ENCODE results near the gene TCF4. TPM values are rescaled to one million over a fixed set of nuclear protein-coding genes. Genes with fewer than 3 reads are reported as not detected.

Gene TCF4
- total and polyA plus RNA-seq, 4 donors: 4.3 to 15.3 (median 11.5) TPM

- 87% methylated on average over 5 of the region's 5 CpGs for WGBS
- Histone ChIP-seq H3K36me3 (ENCODE audit: control insufficient read depth in 4 of 4, insufficient read depth in 3 of 4, low read depth in 1 of 4, low read length in 3 of 4) (no peaks in the 10 kb centered on the region), H3K9ac (ENCODE audit: low read depth in 1 of 2, low read length in 2 of 2) (no peak overlapping the region), H3K4me3 (ENCODE audit: low read depth in 1 of 3, low read length in 3 of 3) (no peak overlapping the region), H3K27ac (ENCODE audit: low read depth in 1 of 2, low read length in 2 of 2) (no peak overlapping the region), H3K4me1 (ENCODE audit: control insufficient read depth in 4 of 4, insufficient read depth in 4 of 4, low read length in 3 of 4) (no peaks in the 10 kb centered on the region), H3K9me3 (ENCODE audit: control insufficient read depth in 4 of 4, low read length in 3 of 4) (no peaks in the 10 kb centered on the region), H3K27me3 (ENCODE audit: control insufficient read depth in 4 of 4, insufficient read depth in 4 of 4, low read length in 3 of 4) (no peaks in the 10 kb centered on the region)
- no peak for DNase-seq (ENCODE audit: low spot score)
- no peak for TF ChIP-seq FOXA1 (IDR thresholded peaks at IDR 0.05)
- TF ChIP-seq ZBTB33 (IDR thresholded peaks at IDR 0.05): no peak
- no peak for TF ChIP-seq RAD21 (IDR thresholded peaks at IDR 0.05)
- TF ChIP-seq SP1 (IDR thresholded peaks at IDR 0.05): no peak
- no peak for TF ChIP-seq JUND (IDR thresholded peaks at IDR 0.05)
- no peak for TF ChIP-seq REST (IDR thresholded peaks at IDR 0.05)
- no peak for TF ChIP-seq MAX (IDR thresholded peaks at IDR 0.05)
Measured at GRCh38 chr18:55247032-55247431, 341.0 kb downstream of the TCF4 start.

- TF ChIP-seq MAX (IDR thresholded peaks at IDR 0.05): no peak
- no peaks in the 10 kb centered on the region for H3K9me3 ChIP-seq (ENCODE audit: control insufficient read depth in 4 of 4, low read length in 3 of 4)
- H3K27me3 ChIP-seq (ENCODE audit: control insufficient read depth in 4 of 4, insufficient read depth in 4 of 4, low read length in 3 of 4): no peaks in the 10 kb centered on the region
- H3K4me1 ChIP-seq (ENCODE audit: control insufficient read depth in 4 of 4, insufficient read depth in 4 of 4, low read length in 3 of 4): no peaks in the 10 kb centered on the region
- no peak overlapping the region for H3K4me3 ChIP-seq (ENCODE audit: low read depth in 1 of 3, low read length in 3 of 3)
- no peak overlapping the region for H3K9ac ChIP-seq (ENCODE audit: low read depth in 1 of 2, low read length in 2 of 2)
- no peak overlapping the region for H3K27ac ChIP-seq (ENCODE audit: low read depth in 1 of 2, low read length in 2 of 2)
- DNase-seq (ENCODE audit: low spot score): no peak
- H3K36me3 ChIP-seq (ENCODE audit: control insufficient read depth in 4 of 4, insufficient read depth in 3 of 4, low read depth in 1 of 4, low read length in 3 of 4): no peaks in the 10 kb centered on the region
Measured at GRCh38 chr18:55246278-55246677, 341.7 kb downstream of the TCF4 start.

- no peaks in the 10 kb centered on the region for H3K4me1 ChIP-seq (ENCODE audit: control insufficient read depth in 4 of 4, insufficient read depth in 4 of 4, low read length in 3 of 4)
Measured at GRCh38 chr18:55245211-55245614, 342.8 kb downstream of the TCF4 start.

More at GRCh38 chr18:55245211-55245614, 342.8 kb downstream of the TCF4 start:
- H3K4me3 ChIP-seq (ENCODE audit: low read depth in 1 of 3, low read length in 3 of 3): no peak overlapping the region
- no peaks in the 10 kb centered on the region for H3K36me3 ChIP-seq (ENCODE audit: control insufficient read depth in 4 of 4, insufficient read depth in 3 of 4, low read depth in 1 of 4, low read length in 3 of 4)
- 83% methylated on average over 4 of the region's 4 CpGs for WGBS
- H3K9me3 ChIP-seq (ENCODE audit: control insufficient read depth in 4 of 4, low read length in 3 of 4): no peaks in the 10 kb centered on the region
- H3K27ac ChIP-seq (ENCODE audit: low read depth in 1 of 2, low read length in 2 of 2): no peak overlapping the region
- TF ChIP-seq TAF1 (conservative IDR thresholded peaks at IDR 0.05) (no peak), FOXA2 (IDR thresholded peaks at IDR 0.05) (no peak), CTCF (IDR thresholded peaks at IDR 0.05; ENCODE audit: low read depth, low read length, missing input control) (no peak), RXRA (IDR thresholded peaks at IDR 0.05) (no peak), FOXA1 (IDR thresholded peaks at IDR 0.05) (no peak), ZBTB33 (IDR thresholded peaks at IDR 0.05) (no peak), ATF3 (IDR thresholded peaks at IDR 0.05) (no peak), MAX (IDR thresholded peaks at IDR 0.05) (no peak), HNF4G (IDR thresholded peaks at IDR 0.05) (no peak)
- DNase-seq (ENCODE audit: low spot score): no peak
- H3K9ac ChIP-seq (ENCODE audit: low read depth in 1 of 2, low read length in 2 of 2): no peak overlapping the region
- no peaks in the 10 kb centered on the region for H3K27me3 ChIP-seq (ENCODE audit: control insufficient read depth in 4 of 4, insufficient read depth in 4 of 4, low read length in 3 of 4)
